Mucosa of stomach (tissue), 1 donor: Measurements from ENCODE around the gene PLD6.

Experiments used
- H3K27me3 ChIP-seq: one replicate; pipeline ENCODE4 v1.7.0; 2013; ENCODE audit warnings: mild to moderate bottlenecking, low read length; ENCODE audit not compliant: control insufficient read depth, insufficient read depth
- H3K36me3 ChIP-seq: one replicate; pipeline ENCODE4 v1.7.0; 2013; ENCODE audit warnings: low read length; ENCODE audit not compliant: control insufficient read depth, insufficient read depth
- H3K4me1 ChIP-seq: one replicate; pipeline ENCODE4 v1.7.0; 2013; ENCODE audit warnings: mild to moderate bottlenecking, low read length; ENCODE audit not compliant: control insufficient read depth, insufficient read depth
- H3K4me3 ChIP-seq: one replicate; pipeline ENCODE4 v1.7.0; 2013; ENCODE audit warnings: low read length
- H3K9ac ChIP-seq: one replicate; pipeline ENCODE4 v1.7.0; 2013; ENCODE audit warnings: mild to moderate bottlenecking, low read length, moderate library complexity
- H3K9me3 ChIP-seq: one replicate; pipeline ENCODE4 v1.7.0; 2013; ENCODE audit warnings: mild to moderate bottlenecking, low read length, moderate library complexity; ENCODE audit not compliant: control insufficient read depth
- donor health status: Pancreatic carcinoma.

PLD6 gene

DNA sequence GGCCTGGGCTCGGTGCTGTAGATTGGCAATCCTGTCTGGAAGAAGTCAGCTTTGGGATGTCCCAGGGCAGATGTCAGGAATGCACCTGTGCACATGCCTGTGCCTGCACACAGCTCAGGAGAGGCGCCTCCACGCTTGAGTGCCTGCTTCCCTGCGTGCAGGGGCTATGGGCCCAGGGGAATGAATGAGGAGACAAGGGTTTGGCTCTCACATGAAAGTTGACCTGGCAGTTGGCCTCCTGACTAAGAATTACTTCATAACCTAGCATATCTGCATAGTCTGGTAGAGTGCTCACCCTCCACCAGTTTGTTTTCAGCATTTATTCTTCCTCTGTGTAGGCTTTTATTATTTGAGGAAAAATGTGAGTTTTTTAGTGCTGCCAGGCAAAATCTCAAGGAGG lies 50.0 kb downstream of the PLD6 start:
- Histone ChIP-seq H3K4me3 (no peak overlapping the region), H3K9me3 (no peaks in the 10 kb centered on the region), H3K9ac (no peak overlapping the region), H3K4me1 (no peaks in the 10 kb centered on the region), H3K36me3 (peaks cover 42% of the 10 kb centered on the region), H3K27me3 (no peaks in the 10 kb centered on the region)

GRCh38 chr17:17155568-17155967 lies 50.6 kb downstream of the PLD6 start:
- Histone ChIP-seq H3K4me1 (no peaks in the 10 kb centered on the region), H3K4me3 (no peak overlapping the region), H3K27me3 (no peaks in the 10 kb centered on the region), H3K36me3 (peaks cover 38% of the 10 kb centered on the region), H3K9me3 (no peaks in the 10 kb centered on the region), H3K9ac (no peak overlapping the region)

DNA sequence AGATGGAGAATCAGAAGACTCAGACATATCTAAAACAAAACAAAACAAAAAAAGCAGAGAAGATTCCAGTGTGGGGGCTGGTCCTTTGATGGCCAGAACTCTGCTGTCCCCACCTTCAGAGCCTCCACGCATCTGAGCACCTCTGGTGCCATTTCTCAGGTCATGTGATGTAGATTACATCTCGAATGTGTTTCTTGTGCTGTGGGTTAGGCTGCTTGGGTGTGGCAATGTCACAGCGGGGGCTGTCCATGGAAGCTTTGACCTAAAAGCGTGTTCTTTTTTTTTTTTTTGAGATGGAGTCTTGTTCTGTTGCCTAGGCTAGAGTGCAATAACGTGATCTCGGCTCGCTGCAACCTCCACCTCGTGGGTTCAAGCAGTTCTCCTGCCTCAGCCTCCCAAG lies 51.2 kb downstream of the PLD6 start:
- no peak overlapping the region for H3K4me3 ChIP-seq
- H3K27me3 ChIP-seq, result no peaks in the 10 kb centered on the region
- H3K36me3 ChIP-seq, result peaks cover 37% of the 10 kb centered on the region
- H3K9me3 ChIP-seq, result no peaks in the 10 kb centered on the region
- H3K4me1 ChIP-seq, result no peaks in the 10 kb centered on the region
- H3K9ac ChIP-seq, result no peak overlapping the region

GRCh38 chr17:17154556-17154955 lies 51.6 kb downstream of the PLD6 start:
- no peaks in the 10 kb centered on the region for H3K27me3 ChIP-seq
- no peak overlapping the region for H3K9ac ChIP-seq
- peaks cover 39% of the 10 kb centered on the region for H3K36me3 ChIP-seq
- no peak overlapping the region for H3K4me3 ChIP-seq
- no peaks in the 10 kb centered on the region for H3K4me1 ChIP-seq
- no peaks in the 10 kb centered on the region for H3K9me3 ChIP-seq

DNA sequence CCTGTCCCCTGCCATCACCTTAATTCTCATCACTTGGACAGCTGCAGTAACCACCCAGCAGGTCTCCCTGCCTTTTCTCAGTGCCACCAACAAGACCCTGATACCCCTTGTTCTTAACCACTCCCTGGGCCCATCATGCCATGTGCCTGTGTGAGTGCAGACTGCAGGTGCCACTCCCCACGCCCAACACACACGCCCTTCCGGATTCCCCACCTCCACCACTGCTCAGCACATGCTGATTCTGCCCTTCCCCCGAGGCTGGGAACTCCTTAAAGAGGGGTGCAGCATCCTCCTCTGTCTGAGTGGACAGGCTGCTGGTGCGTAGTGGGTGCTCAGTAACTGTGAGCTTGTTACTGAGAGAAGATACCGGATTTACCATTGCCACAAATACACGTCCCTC lies 52.4 kb downstream of the PLD6 start:
- H3K9me3 ChIP-seq, result no peaks in the 10 kb centered on the region
- peaks cover 39% of the 10 kb centered on the region for H3K36me3 ChIP-seq
- H3K4me1 ChIP-seq, result no peaks in the 10 kb centered on the region

DNA sequence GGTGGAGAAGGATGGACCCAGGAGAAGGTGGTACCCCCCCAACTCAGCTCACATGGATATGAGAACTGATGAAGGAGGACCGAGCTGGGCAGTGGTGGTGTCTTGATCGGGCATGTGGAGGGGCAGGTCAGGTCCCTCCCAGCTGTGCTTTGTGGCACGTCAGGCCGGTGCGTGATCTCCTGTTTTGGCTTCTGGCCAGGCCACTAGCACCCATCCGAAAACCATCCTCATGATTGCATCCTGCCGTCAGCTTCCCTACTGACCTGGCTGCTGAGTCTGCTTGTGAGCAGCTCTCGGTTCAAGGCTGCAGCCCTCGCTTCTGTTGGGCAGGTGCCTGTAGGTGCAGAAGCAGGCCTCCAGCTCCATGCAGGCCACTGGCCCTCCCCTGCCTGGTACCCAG lies 53.1 kb downstream of the PLD6 start:
- Histone ChIP-seq H3K9ac (no peak overlapping the region), H3K4me1 (no peaks in the 10 kb centered on the region), H3K4me3 (no peak overlapping the region), H3K9me3 (no peaks in the 10 kb centered on the region), H3K27me3 (no peaks in the 10 kb centered on the region), H3K36me3 (peaks cover 39% of the 10 kb centered on the region)

More for the DNA sequence above, 52.4 kb downstream of the PLD6 start:
- no peak overlapping the region for H3K9ac ChIP-seq
- H3K27me3 ChIP-seq, result no peaks in the 10 kb centered on the region
- H3K4me3 ChIP-seq, result no peak overlapping the region

DNA sequence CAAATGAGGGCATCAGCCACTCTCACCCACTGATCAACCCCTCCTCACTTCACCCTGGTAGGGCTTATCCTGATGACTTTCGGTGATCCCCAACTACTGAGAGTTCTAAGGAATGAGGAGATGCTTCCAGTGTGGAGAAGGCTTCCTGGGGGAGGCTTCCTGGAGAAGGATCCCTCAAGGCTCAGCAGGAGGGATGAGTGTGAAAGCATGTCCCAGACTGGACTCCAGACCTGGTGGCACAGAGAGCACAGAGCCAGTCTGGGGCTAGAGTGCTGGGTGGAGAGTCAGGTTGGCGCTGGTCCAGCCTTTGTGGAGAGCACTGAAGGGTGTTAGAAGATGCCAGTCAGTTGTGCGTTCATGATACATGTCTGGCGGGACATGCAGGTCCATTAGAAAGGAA lies 53.7 kb downstream of the PLD6 start:
- Histone ChIP-seq H3K4me1 (no peaks in the 10 kb centered on the region), H3K27me3 (no peaks in the 10 kb centered on the region), H3K9ac (no peak overlapping the region), H3K9me3 (no peaks in the 10 kb centered on the region), H3K36me3 (peaks cover 39% of the 10 kb centered on the region), H3K4me3 (no peak overlapping the region)

DNA sequence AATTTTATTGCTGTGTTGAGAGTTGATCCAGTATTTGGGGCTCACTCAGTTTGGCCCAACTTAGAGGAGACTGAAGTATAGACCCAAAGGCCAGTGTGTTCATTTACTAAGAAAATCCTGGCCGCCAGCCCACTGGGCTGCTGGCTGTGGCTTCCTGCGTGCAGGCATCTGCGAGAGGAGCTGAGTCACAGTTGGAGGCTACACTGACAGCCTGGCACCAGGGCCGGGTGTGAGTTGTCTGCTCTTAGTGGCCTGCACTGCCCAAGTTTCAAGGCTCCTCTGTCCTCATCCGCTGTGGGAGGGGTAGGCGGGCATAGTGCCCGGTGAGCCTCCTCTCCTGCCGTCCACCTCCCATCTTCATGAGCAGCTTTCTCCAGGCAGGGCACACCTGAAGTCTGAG lies 54.2 kb downstream of the PLD6 start:
- Histone ChIP-seq H3K4me1 (no peaks in the 10 kb centered on the region), H3K4me3 (no peak overlapping the region), H3K9me3 (no peaks in the 10 kb centered on the region), H3K27me3 (no peaks in the 10 kb centered on the region), H3K9ac (no peak overlapping the region), H3K36me3 (peaks cover 35% of the 10 kb centered on the region)

GRCh38 chr17:17151541-17151940 lies 54.6 kb downstream of the PLD6 start:
- no peaks in the 10 kb centered on the region for H3K9me3 ChIP-seq
- H3K36me3 ChIP-seq, result peaks cover 35% of the 10 kb centered on the region
- H3K9ac ChIP-seq, result no peak overlapping the region

DNA sequence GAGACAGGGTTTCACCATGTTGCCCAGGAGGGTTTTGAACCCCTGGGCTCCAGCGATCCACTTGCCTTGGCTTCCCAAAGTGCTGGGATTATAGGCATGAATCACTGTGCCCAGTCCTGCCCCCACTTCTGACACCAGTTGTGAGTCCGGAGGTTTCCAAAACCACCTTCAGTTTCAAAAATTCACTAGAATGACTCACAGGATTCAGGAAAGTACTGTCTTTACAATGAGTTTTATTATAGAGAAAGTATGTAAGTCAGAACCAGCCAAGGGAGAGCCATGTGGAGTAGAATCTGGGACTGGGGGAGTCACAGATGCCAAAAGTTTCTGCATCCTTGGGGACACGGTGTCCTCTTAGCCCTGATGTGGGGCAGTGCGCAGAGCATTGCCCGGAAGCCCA lies 55.1 kb downstream of the PLD6 start:
- Histone ChIP-seq H3K36me3 (peaks cover 37% of the 10 kb centered on the region), H3K9ac (no peak overlapping the region), H3K27me3 (no peaks in the 10 kb centered on the region), H3K4me3 (no peak overlapping the region), H3K4me1 (no peaks in the 10 kb centered on the region), H3K9me3 (no peaks in the 10 kb centered on the region)

More at GRCh38 chr17:17151541-17151940, 54.6 kb downstream of the PLD6 start:
- H3K4me1 ChIP-seq, result no peaks in the 10 kb centered on the region
- no peaks in the 10 kb centered on the region for H3K27me3 ChIP-seq
- no peak overlapping the region for H3K4me3 ChIP-seq
